H1 (cell line): Measurements from ENCODE around the gene APOL2. TPM values are rescaled to one million over a fixed set of nuclear protein-coding genes. Genes with fewer than 3 reads are reported as not detected.

Experiments used
- BCL11A ChIP-seq, 2 experiments: IDR thresholded peaks; one replicate each; pipeline ENCODE4 v1.6.1; 2011; ENCODE audit warnings: low read depth in 2 of 2, low read length in 2 of 2, mild to moderate bottlenecking in 2 of 2
- CHD7 ChIP-seq: fragments of 300-600 bp; sonication (generic); IDR thresholded peaks from 2 replicates; pipeline ENCODE4 v1.7.1; 2012; ENCODE audit warnings: low read length, moderate library complexity, mild to moderate bottlenecking, inconsistent platforms; ENCODE audit not compliant: insufficient replicate concordance
- E2F6 ChIP-seq: IDR thresholded peaks from 2 replicates; pipeline ENCODE4 v1.6.1; 2012; ENCODE audit warnings: inconsistent platforms
- EZH2 ChIP-seq: fragments of 200-600 bp; sonication (generic); IDR thresholded peaks from 2 replicates; pipeline ENCODE4 v1.7.1; 2012; ENCODE audit warnings: low read depth, mild to moderate bottlenecking, moderate library complexity, low read length, inconsistent platforms; ENCODE audit not compliant: severe bottlenecking
- RAD21 ChIP-seq, 2 experiments: IDR thresholded peaks in 1 of 2; conservative IDR thresholded peaks in 1 of 2; 2 replicates each; pipeline ENCODE4 v1.6.1; 2011; ENCODE audit warnings: low read depth in 2 of 2, low read length in 2 of 2, improper control_type of control experiment in 1 of 2, inconsistent platforms in 1 of 2, mild to moderate bottlenecking in 1 of 2, moderate library complexity in 1 of 2
- polyA plus RNA-seq, 7 experiments: library from polyadenylated mRNA; depleted of rRNA in 3 of 7; stranded (reverse) in 5 of 7; unstranded in 2 of 7; fragments of >200 nt in 5 of 7; fragments of 200-250 nt in 2 of 7; gene quantifications; 1 replicate in 5 of 7; 2 replicates in 1 of 7; 4 replicates in 1 of 7; pipeline versions ENCODE4 v1.2.1 to v1.2.3, GENCODE V29; 2011 to 2013; ENCODE audit warnings: missing spikeins in 2 of 7, mixed read lengths in 2 of 7
- total RNA-seq: library from RNA; stranded (reverse); fragmentation: NEBNext Ultra II Directional; extraction: Animal tissue kit (Norgen Biotek cat#: 25700); gene quantifications from 2 replicates; pipeline ENCODE4 v1.2.1, GENCODE V29; 2021

APOL2 gene
- total and polyA plus RNA-seq, 2 of the 8 experiments (the other 6 are each of a cell fraction or from before 2014, with no cell fraction given) = 8.1 to 11.0 TPM

GRCh38 chr22:36267058-36267457, 27.7 kb upstream of the APOL2 start (continued):
- no peak for TF ChIP-seq CHD7
- TF ChIP-seq RAD21 (IDR thresholded peaks at IDR 0.05 in 1 of 2, conservative IDR thresholded peaks at IDR 0.05 in 1 of 2; ENCODE audit: low read depth in 2 of 2, low read length in 2 of 2) = no peak
- TF ChIP-seq EZH2 = no peak
- no peak for TF ChIP-seq BCL11A (IDR thresholded peaks at IDR 0.05; ENCODE audit: low read depth in 2 of 2, low read length in 2 of 2)
- TF ChIP-seq E2F6 = no peak
